Ovary (tissue), 3 donors: ENCODE results near the gene RGS19.
"Not testable (repeated sequence)": the region's sequence is repeated elsewhere in the genome, so short reads cannot be mapped to it uniquely, and the experiment has no call there.

Experiments
- EP300 ChIP-seq: sonication (generic); formaldehyde crosslinking; IDR thresholded peaks from one replicate; pipeline ENCODE4 v1.6.1; 2017; ENCODE audit warnings: antibody characterized with exemption
- TF ChIP-seq, protein P1 (sequence below), 3 donors: fragments of 450-650 bp in 2 of 3; fragments of 200-600 bp in 1 of 3; IDR thresholded peaks; one replicate each; pipeline versions ENCODE4 v1.5.1 to v1.8.0; 2016 to 2022; ENCODE audit warnings: antibody characterized with exemption in 3 of 3, mild to moderate bottlenecking in 1 of 3
- donor health status: DM: no; HTN: no; CAD: no.

DNA sequence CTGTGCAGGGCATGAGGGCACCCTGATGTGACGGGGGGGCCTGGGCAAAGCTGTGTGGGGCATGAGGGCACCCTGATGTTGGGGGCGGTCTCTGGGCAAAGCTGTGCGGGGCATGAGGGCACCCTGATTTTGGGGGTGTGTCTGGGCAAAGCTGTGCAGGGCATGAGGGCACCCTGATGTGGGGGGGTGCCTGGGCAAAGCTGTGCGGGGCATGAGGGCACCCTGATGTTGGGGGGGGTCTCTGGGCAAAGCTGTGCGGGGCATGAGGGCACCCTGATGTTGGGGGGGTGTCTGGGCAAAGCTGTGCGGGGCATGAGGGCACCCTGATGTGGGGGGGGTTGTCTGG is 38.1 kb upstream of the RGS19 start:
- TF ChIP-seq, protein P1, sequence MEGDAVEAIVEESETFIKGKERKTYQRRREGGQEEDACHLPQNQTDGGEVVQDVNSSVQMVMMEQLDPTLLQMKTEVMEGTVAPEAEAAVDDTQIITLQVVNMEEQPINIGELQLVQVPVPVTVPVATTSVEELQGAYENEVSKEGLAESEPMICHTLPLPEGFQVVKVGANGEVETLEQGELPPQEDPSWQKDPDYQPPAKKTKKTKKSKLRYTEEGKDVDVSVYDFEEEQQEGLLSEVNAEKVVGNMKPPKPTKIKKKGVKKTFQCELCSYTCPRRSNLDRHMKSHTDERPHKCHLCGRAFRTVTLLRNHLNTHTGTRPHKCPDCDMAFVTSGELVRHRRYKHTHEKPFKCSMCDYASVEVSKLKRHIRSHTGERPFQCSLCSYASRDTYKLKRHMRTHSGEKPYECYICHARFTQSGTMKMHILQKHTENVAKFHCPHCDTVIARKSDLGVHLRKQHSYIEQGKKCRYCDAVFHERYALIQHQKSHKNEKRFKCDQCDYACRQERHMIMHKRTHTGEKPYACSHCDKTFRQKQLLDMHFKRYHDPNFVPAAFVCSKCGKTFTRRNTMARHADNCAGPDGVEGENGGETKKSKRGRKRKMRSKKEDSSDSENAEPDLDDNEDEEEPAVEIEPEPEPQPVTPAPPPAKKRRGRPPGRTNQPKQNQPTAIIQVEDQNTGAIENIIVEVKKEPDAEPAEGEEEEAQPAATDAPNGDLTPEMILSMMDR (IDR thresholded peaks at IDR 0.05) = not testable (repeated sequence)
- TF ChIP-seq EP300 = not testable (repeated sequence)
